HG02759 (cell line): Measurements from ENCODE around the gene GAA.

Experiments used
- ATAC-seq: cut with Tn5 transposase; IDR thresholded peaks from one replicate; pipeline ENCODE4 v1.9.1; 2021; ENCODE audit warnings: mild to moderate bottlenecking, moderate library complexity; ENCODE audit not compliant: unreplicated experiment

The GAA gene

GRCh38 chr17:80101011-80101945 lies at the start of gene GAA:
Gene GAA (plus strand): TSS chr17:80101581. CDS start chr17:80104587, 3,006 bp downstream.
- peak; percentile 85 for ATAC-seq

- ATAC-seq, result no peak
Measured at GRCh38 chr17:80051681-80052080, 49.7 kb upstream of the GAA start.

- no peak for ATAC-seq
Measured at GRCh38 chr17:80053102-80053501, 48.3 kb upstream of the GAA start.

- ATAC-seq, result no peak
Measured at GRCh38 chr17:80055597-80055996, 45.8 kb upstream of the GAA start.

- ATAC-seq, result no peak
Measured at GRCh38 chr17:80058311-80058955, 42.9 kb upstream of the GAA start.

- no peak for ATAC-seq
Measured at GRCh38 chr17:80060644-80061043, 40.7 kb upstream of the GAA start.

GRCh38 chr17:80061421-80061820 lies 40.0 kb upstream of the GAA start:
- ATAC-seq, result no peak

GRCh38 chr17:80063830-80064585 lies 37.4 kb upstream of the GAA start:
- ATAC-seq, result no peak

GRCh38 chr17:80064696-80065095 lies 36.7 kb upstream of the GAA start:
- no peak for ATAC-seq

GRCh38 chr17:80065478-80066170 lies 35.8 kb upstream of the GAA start:
- ATAC-seq, result no peak

GRCh38 chr17:80067393-80067986 lies 33.9 kb upstream of the GAA start:
- no peak for ATAC-seq

GRCh38 chr17:80068301-80069222 lies 32.8 kb upstream of the GAA start:
- no peak for ATAC-seq

GRCh38 chr17:80070375-80071115 lies 30.8 kb upstream of the GAA start:
- ATAC-seq, result no peak

GRCh38 chr17:80071116-80071841 lies 30.1 kb upstream of the GAA start:
- no peak for ATAC-seq

- ATAC-seq, result no peak
Measured at GRCh38 chr17:80072410-80072809, 29.0 kb upstream of the GAA start.

GRCh38 chr17:80080081-80080480 lies 21.3 kb upstream of the GAA start:
- ATAC-seq, result no peak

GRCh38 chr17:80081596-80081995 lies 19.8 kb upstream of the GAA start:
- no peak for ATAC-seq
